ENCODE results near the gene GOLGB1. TPM values are rescaled to one million over a fixed set of nuclear protein-coding genes. Genes with fewer than 3 reads are reported as not detected.

GOLGB1 gene
- total RNA-seq, 6 donors from 2014 or later = 46.4 to 116 (median 51.8) TPM

DNA sequence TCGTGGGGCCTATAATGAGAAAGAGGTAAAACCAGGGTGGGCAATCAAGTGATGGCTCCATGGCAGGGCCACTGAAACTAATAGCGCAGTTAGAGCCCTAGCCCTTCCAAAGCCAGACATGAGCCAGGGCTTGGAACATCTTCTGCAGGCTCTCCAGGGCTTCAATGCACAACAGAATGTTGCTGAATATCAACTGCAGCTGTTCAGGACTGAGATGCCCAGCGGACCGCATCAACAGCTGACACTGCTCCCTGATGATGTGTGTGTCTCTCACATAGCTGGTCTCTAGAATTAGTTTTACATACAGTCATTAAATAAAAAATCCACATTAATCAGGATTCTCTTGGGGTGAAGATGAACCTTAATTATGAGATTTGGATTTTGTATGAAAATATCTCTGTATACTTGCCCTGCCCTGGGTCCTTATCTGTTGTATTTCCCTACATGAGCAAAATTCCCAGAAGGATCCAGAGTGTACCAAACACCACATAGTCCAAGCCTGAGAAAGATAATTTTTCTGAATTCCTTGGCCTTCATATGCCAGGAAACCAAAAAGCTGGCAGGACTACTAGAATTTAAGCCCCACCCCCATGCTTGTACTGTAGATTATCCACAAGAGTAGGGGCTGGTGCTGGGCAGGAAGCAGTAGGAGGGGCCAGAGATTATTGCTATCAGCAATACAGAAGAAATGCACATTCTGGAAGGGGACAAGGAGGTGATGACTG lies 7.7 kb upstream of the GOLGB1 start:
- TF ChIP-seq POLR2AphosphoS5 (IDR thresholded peaks at IDR 0.05) = no peak
- TF ChIP-seq EP300 (IDR thresholded peaks at IDR 0.05) = no peak
- no peak for TF ChIP-seq POLR2A (IDR thresholded peaks at IDR 0.05)
- TF ChIP-seq, protein P1, sequence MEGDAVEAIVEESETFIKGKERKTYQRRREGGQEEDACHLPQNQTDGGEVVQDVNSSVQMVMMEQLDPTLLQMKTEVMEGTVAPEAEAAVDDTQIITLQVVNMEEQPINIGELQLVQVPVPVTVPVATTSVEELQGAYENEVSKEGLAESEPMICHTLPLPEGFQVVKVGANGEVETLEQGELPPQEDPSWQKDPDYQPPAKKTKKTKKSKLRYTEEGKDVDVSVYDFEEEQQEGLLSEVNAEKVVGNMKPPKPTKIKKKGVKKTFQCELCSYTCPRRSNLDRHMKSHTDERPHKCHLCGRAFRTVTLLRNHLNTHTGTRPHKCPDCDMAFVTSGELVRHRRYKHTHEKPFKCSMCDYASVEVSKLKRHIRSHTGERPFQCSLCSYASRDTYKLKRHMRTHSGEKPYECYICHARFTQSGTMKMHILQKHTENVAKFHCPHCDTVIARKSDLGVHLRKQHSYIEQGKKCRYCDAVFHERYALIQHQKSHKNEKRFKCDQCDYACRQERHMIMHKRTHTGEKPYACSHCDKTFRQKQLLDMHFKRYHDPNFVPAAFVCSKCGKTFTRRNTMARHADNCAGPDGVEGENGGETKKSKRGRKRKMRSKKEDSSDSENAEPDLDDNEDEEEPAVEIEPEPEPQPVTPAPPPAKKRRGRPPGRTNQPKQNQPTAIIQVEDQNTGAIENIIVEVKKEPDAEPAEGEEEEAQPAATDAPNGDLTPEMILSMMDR (IDR thresholded peaks at IDR 0.05) = no peak
- Histone ChIP-seq H3K4me3 (no peak overlapping the region), H3K4me1 (no peaks in the 10 kb centered on the region), H3K27me3 (no peaks in the 10 kb centered on the region), H3K36me3 (no peaks in the 10 kb centered on the region), H3K27ac (no peak overlapping the region), H3K9me3 (no peaks in the 10 kb centered on the region)
- 63 to 69% methylated on average over 4 of the region's 4 CpGs for WGBS, 2 donors
- ATAC-seq (ENCODE audit: low FRiP score in 2 of 2) (no peak), DNase-seq (no peak)

DNA sequence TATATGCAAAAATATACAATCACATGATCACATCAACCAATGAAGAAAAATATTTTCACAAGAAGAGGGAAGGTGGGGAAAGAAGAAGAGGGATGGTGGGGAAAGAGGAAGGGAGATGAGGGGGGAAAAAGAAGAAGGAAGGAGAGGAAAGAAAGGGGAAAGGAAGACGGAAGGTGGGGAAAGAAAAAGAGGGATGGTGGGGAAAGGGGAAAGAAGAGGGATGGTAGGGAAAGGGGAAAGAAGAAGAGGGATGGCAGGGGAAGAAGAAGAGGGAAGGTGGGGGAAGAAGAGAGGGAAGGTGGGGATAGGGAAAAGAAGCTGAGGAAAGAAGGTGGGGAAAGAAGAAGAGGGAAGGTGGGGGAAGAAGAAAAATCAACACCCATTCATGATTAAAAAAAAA lies 3.2 kb upstream of the GOLGB1 start:
- WGBS, 2 donors = 21 to 43% methylated on average over 1 of the region's 1 CpG
- ATAC-seq (ENCODE audit: low FRiP score in 2 of 2) = no peak
- TF ChIP-seq POLR2A (IDR thresholded peaks at IDR 0.05) (no peak), POLR2AphosphoS5 (IDR thresholded peaks at IDR 0.05) (no peak), EP300 (IDR thresholded peaks at IDR 0.05) (no peak)
- TF ChIP-seq, protein P1 (IDR thresholded peaks at IDR 0.05) = no peak
- Histone ChIP-seq H3K4me1 (peaks cover 15 to 18% (median 15%) of the 10 kb centered on the region in 4 donors), H3K27ac (no peak overlapping the region), H3K36me3 (no peaks in the 10 kb centered on the region), H3K9me3 (no peaks in the 10 kb centered on the region), H3K4me3 (no peak overlapping the region), H3K27me3 (no peaks in the 10 kb centered on the region)
- DNase-seq = no peak

DNA sequence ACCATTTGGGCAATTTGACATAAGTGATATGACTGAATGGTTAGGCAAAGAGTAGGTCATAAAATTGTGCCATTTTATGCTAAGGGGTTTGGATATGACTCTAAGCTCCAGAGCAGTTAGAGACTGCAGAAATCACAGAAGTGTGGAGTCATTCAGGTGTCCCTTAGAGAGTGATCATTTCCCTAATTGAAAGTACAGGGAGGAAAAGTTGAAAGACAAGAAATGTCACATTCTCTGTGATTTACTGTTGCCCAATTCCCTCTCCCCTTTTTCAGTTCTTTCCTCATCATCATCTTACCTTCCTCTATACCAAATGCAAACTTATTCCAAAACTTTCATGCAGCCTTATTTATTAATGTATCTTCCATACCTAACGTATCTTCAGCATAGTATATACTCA lies 2.7 kb upstream of the GOLGB1 start:
- Histone ChIP-seq H3K4me1 (peaks cover 20 to 22% (median 20%) of the 10 kb centered on the region in 4 donors), H3K27me3 (no peaks in the 10 kb centered on the region), H3K27ac (no peak overlapping the region), H3K36me3 (no peaks in the 10 kb centered on the region), H3K4me3 (no peak overlapping the region), H3K9me3 (no peaks in the 10 kb centered on the region)
- ATAC-seq (ENCODE audit: low FRiP score in 2 of 2) (no peak), DNase-seq (no peak)
- TF ChIP-seq POLR2A (IDR thresholded peaks at IDR 0.05) (no peak), EP300 (IDR thresholded peaks at IDR 0.05) (no peak), POLR2AphosphoS5 (IDR thresholded peaks at IDR 0.05) (no peak)
- TF ChIP-seq, protein P1 (IDR thresholded peaks at IDR 0.05) = no peak
- WGBS, 2 donors = 83 to 86% methylated on average over 1 of the region's 1 CpG

DNA sequence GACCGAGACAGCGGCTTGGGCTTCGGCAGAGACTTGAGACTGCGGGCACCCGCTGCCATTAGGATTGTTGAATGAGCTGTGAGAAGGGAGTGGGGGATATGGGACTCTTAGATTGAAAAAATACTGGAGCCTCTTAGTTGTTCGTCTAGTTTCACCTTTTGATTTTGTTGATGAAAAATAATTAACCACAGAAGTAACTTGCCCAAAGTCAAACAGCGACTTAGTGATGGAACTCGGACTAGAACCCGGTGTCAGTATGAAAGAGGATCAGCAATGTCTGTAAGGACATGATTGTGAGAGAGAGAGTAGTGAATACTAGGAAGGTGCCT lies 510 bp upstream of the GOLGB1 start:
- 2 to 3% methylated on average over 9 of the region's 9 CpGs for WGBS, 2 donors

More for the DNA sequence above, 510 bp upstream of the GOLGB1 start:
- peaks cover 24 to 34% (median 26%) of the 10 kb centered on the region in 4 donors for H3K4me1 ChIP-seq
- TF ChIP-seq POLR2AphosphoS5 (IDR thresholded peaks at IDR 0.05) (no peak), EP300 (IDR thresholded peaks at IDR 0.05) (peak in 1 of 4 donors; percentile 9)
- TF ChIP-seq, protein P1 (IDR thresholded peaks at IDR 0.05) = no peak
- H3K27ac ChIP-seq = peak overlapping the region; percentile 68 to 96 (median 92)
- H3K27me3 ChIP-seq = no peaks in the 10 kb centered on the region
- H3K36me3 ChIP-seq = no peaks in the 10 kb centered on the region
- DNase-seq (no peak), ATAC-seq (ENCODE audit: low FRiP score in 2 of 2) (no peak)
- H3K9me3 ChIP-seq = no peaks in the 10 kb centered on the region
- peak overlapping the region; percentile 38 to 82 (median 74) for H3K4me3 ChIP-seq
